H1 (cell line): ENCODE results near the gene MYH9.

Source experiments
- BACH1 ChIP-seq: IDR thresholded peaks from 2 replicates; pipeline ENCODE4 v1.6.1; 2012; ENCODE audit warnings: low read length, improper control_type of control experiment
- CTCF ChIP-seq, 3 experiments: IDR thresholded peaks; 1 replicate in 2 of 3; 2 replicates in 1 of 3; pipeline versions ENCODE4 v1.5.1 to v1.6.1; 2011; ENCODE audit warnings: low read length in 3 of 3, mild to moderate bottlenecking in 3 of 3, inconsistent platforms in 2 of 3, low read depth in 1 of 3, moderate library complexity in 1 of 3; ENCODE audit not compliant: insufficient read depth in 1 of 3; ENCODE audit errors: control extremely low read depth in 1 of 3
- KDM5A ChIP-seq: fragments of 200-600 bp; IDR thresholded peaks from 2 replicates; pipeline ENCODE4 v1.7.1; 2012; ENCODE audit warnings: mild to moderate bottlenecking, low read length, inconsistent platforms, mixed read lengths
- PHF8 ChIP-seq: fragments of 200-600 bp; sonication (generic); conservative IDR thresholded peaks from 2 replicates; pipeline ENCODE4 v1.7.1; 2012; ENCODE audit warnings: low read depth, mild to moderate bottlenecking, inconsistent platforms, low read length, moderate library complexity
- POLR2A ChIP-seq, 2 experiments: IDR thresholded peaks; 1 replicate in 1 of 2; 2 replicates in 1 of 2; pipeline ENCODE4 v1.6.1; 2011; ENCODE audit warnings: low read depth in 2 of 2, low read length in 2 of 2, mild to moderate bottlenecking in 2 of 2; ENCODE audit errors: control extremely low read depth in 1 of 2
- RNF2 ChIP-seq: fragments of 200-900, 300-1000 bp; sonication (generic); IDR thresholded peaks from 2 replicates; pipeline ENCODE4 v1.7.1; 2016; ENCODE audit warnings: borderline replicate concordance, low read depth, mild to moderate bottlenecking, antibody characterized with exemption, low read length; ENCODE audit not compliant: poor library complexity, severe bottlenecking; ENCODE audit errors: missing control alignments
- SUZ12 ChIP-seq: fragments of 200-600 bp; sonication (generic); IDR thresholded peaks from 2 replicates; pipeline ENCODE4 v1.6.1; 2012; ENCODE audit warnings: mild to moderate bottlenecking, inconsistent platforms, low read length, moderate library complexity, mixed read lengths
- YY1 ChIP-seq: IDR thresholded peaks from 2 replicates; pipeline ENCODE4 v1.6.1; 2011; ENCODE audit warnings: low read depth, mild to moderate bottlenecking, low read length
- ZNF274 ChIP-seq: IDR thresholded peaks from 2 replicates; pipeline ENCODE4 v1.7.0; 2012; ENCODE audit warnings: low read length, borderline replicate concordance; ENCODE audit errors: extremely low read depth

- TF ChIP-seq KDM5A (no peak), POLR2A (IDR thresholded peaks at IDR 0.05; ENCODE audit: control extremely low read depth in 1 of 2, low read depth in 2 of 2, low read length in 2 of 2) (no peak), YY1 (no peak), SUZ12 (no peak), BACH1 (no peak), RNF2 (no peak), CTCF (IDR thresholded peaks at IDR 0.05; ENCODE audit: control extremely low read depth in 1 of 3, insufficient read depth in 1 of 3, low read depth in 1 of 3, low read length in 3 of 3) (no peak), PHF8 (no peak), ZNF274 (no peak)
Observed at GRCh38 chr22:36243986-36244385, 143.8 kb downstream of the MYH9 start.
